Parathyroid adenoma (tissue), 2 donors: Measurements from ENCODE around the gene CAMKK2.
"Not testable (repeated sequence)": the region's sequence is repeated elsewhere in the genome, so short reads cannot be mapped to it uniquely, and the experiment has no call there.

Source experiments
- H2AFZ ChIP-seq: fragments of 300-600 bp; sonication (generic); one replicate; pipeline ENCODE4 v1.7.0; 2017; ENCODE audit warnings: antibody characterized with exemption, mild to moderate bottlenecking
- H3K27ac ChIP-seq: fragments of 300-600 bp; sonication (generic); one replicate; pipeline ENCODE4 v1.7.0; 2017
- H3K27me3 ChIP-seq: fragments of 300-600 bp; sonication (generic); one replicate; pipeline ENCODE4 v1.7.0; 2017; ENCODE audit warnings: low read length; ENCODE audit not compliant: control insufficient read depth, insufficient read depth
- H3K36me3 ChIP-seq: fragments of 300-600 bp; sonication (generic); one replicate; pipeline ENCODE4 v1.7.0; 2017; ENCODE audit warnings: low read length; ENCODE audit not compliant: control insufficient read depth, insufficient read depth
- H3K4me1 ChIP-seq: fragments of 300-600 bp; sonication (generic); one replicate; pipeline ENCODE4 v1.7.0; 2017; ENCODE audit warnings: control low read depth
- H3K4me2 ChIP-seq: fragments of 300-600 bp; sonication (generic); one replicate; pipeline ENCODE4 v1.7.0; 2017; ENCODE audit warnings: low read length
- H3K4me3 ChIP-seq: fragments of 300-600 bp; sonication (generic); one replicate; pipeline ENCODE4 v1.7.0; 2017; ENCODE audit warnings: low read depth, low read length
- H3K79me2 ChIP-seq: fragments of 300-600 bp; sonication (generic); one replicate; pipeline ENCODE4 v1.7.0; 2017; ENCODE audit warnings: control low read depth
- H3K9ac ChIP-seq: fragments of 300-600 bp; sonication (generic); one replicate; pipeline ENCODE4 v1.7.0; 2017; ENCODE audit warnings: mild to moderate bottlenecking
- H3K9me3 ChIP-seq: fragments of 300-600 bp; sonication (generic); one replicate; pipeline ENCODE4 v1.7.0; 2017; ENCODE audit warnings: low read length; ENCODE audit not compliant: control insufficient read depth
- CTCF ChIP-seq: fragments of 300-600 bp; sonication (generic); IDR thresholded peaks from one replicate; pipeline ENCODE4 v1.7.0; 2017; ENCODE audit warnings: antibody characterized with exemption, mild to moderate bottlenecking
- donor health status: primary hyperparathyroidism.

CAMKK2 gene

DNA sequence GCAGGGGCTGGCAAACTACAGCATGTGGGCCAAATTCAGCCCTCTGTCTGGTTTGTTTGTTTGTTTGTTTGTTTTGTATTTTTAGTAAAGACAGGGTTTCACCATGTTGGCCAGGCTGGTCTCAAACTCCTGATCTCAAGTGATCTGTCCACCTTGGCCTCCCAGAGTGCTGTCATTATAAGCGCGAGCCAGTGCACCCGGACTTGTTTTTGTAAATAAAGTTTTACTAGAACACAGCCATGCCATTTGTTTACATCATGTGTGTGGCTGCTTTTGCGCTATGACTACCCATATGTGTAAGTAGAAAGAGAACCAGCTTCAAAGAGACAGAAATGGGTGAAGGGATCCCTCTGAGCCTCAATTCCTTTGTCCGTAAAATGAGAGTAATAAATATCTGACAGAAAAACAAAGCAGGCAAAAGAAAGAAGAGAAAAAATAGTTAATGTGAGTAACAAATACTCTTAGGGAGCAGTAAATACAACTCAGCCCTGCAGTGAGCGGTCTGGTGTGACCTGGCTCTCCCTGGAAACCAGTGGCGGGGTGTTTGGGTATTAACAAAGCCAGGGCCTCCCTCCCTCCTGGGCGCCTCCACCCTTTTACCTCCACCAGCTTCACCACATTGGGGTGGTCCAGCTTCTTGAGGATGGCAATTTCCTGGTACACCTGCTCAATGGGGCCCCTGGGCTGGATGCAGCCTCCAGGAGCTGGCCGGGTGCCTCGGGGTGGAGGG, 33.1 kb downstream of the CAMKK2 start:
- Histone ChIP-seq H3K27ac (no peak overlapping the region), H3K4me3 (no peak overlapping the region), H3K9ac (no peak overlapping the region), H3K4me2 (no peak overlapping the region), H2AFZ (no peak overlapping the region), H3K4me1 (no peaks in the 10 kb centered on the region), H3K36me3 (no peaks in the 10 kb centered on the region), H3K79me2 (no peaks in the 10 kb centered on the region), H3K9me3 (no peaks in the 10 kb centered on the region), H3K27me3 (no peaks in the 10 kb centered on the region)
- TF ChIP-seq CTCF: no peak

GRCh38 chr12:121261398-121261797, 35.1 kb downstream of the CAMKK2 start:
- H3K27me3 ChIP-seq: no peaks in the 10 kb centered on the region
- H3K27ac ChIP-seq: no peak overlapping the region
- H3K4me1 ChIP-seq: no peaks in the 10 kb centered on the region
- H3K9ac ChIP-seq: no peak overlapping the region
- TF ChIP-seq CTCF: no peak
- H3K4me2 ChIP-seq: no peak overlapping the region
- no peaks in the 10 kb centered on the region for H3K36me3 ChIP-seq
- no peak overlapping the region for H2AFZ ChIP-seq
- no peaks in the 10 kb centered on the region for H3K9me3 ChIP-seq
- no peaks in the 10 kb centered on the region for H3K79me2 ChIP-seq
- no peak overlapping the region for H3K4me3 ChIP-seq

GRCh38 chr12:121260091-121260490, 36.4 kb downstream of the CAMKK2 start:
- H3K9me3 ChIP-seq: no peaks in the 10 kb centered on the region
- H3K27ac ChIP-seq: no peak overlapping the region
- TF ChIP-seq CTCF: no peak
- no peak overlapping the region for H3K9ac ChIP-seq
- no peak overlapping the region for H3K4me3 ChIP-seq
- H3K4me1 ChIP-seq: no peaks in the 10 kb centered on the region
- no peak overlapping the region for H2AFZ ChIP-seq
- H3K36me3 ChIP-seq: no peaks in the 10 kb centered on the region
- no peaks in the 10 kb centered on the region for H3K27me3 ChIP-seq
- H3K4me2 ChIP-seq: no peak overlapping the region
- no peaks in the 10 kb centered on the region for H3K79me2 ChIP-seq

DNA sequence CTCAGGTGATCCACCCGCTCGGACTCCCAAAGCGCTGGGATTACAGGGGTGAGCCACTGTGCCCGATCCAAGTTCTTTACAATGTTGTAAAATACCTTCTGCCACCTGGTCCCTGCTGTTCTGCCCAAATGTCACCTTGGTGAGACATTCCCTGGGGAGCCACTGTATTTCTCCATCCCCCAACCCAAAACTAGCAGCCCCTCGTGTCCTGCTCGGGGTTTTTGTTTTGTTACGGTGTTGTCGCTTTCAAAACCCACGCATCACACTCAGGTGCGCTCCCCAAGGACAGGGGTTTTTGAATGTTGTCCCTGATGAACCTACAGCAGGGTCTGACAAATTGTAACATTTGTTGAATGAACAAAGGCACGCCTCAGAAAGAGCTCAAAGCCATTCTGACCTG, 37.4 kb downstream of the CAMKK2 start:
- no peaks in the 10 kb centered on the region for H3K9me3 ChIP-seq
- H3K4me2 ChIP-seq: no peak overlapping the region
- H2AFZ ChIP-seq: no peak overlapping the region
- no peak for TF ChIP-seq CTCF
- no peak overlapping the region for H3K4me3 ChIP-seq
- no peaks in the 10 kb centered on the region for H3K36me3 ChIP-seq
- no peaks in the 10 kb centered on the region for H3K27me3 ChIP-seq
- no peak overlapping the region for H3K9ac ChIP-seq
- H3K4me1 ChIP-seq: no peaks in the 10 kb centered on the region
- no peak overlapping the region for H3K27ac ChIP-seq
- no peaks in the 10 kb centered on the region for H3K79me2 ChIP-seq

- not testable (repeated sequence) for H3K9ac ChIP-seq, H2AFZ ChIP-seq, H3K36me3 ChIP-seq, H3K27ac ChIP-seq, H3K27me3 ChIP-seq, H3K4me3 ChIP-seq, H3K9me3 ChIP-seq, H3K79me2 ChIP-seq, H3K4me2 ChIP-seq, H3K4me1 ChIP-seq
Observed at GRCh38 chr12:121257704-121258449, 38.6 kb downstream of the CAMKK2 start.
